Measurements from ENCODE around the gene GUF1. TPM values are rescaled to one million over a fixed set of nuclear protein-coding genes. Genes with fewer than 3 reads are reported as not detected.

GUF1 gene
- total and polyA plus RNA-seq, 12 donors = 11.6 to 35.5 (median 19.8) TPM

- Histone ChIP-seq H3K27me3 (no peaks in the 10 kb centered on the region), H3K4me1 (replicated peaks in 1 of 2) (no peaks in the 10 kb centered on the region), H3K27ac (no peak overlapping the region), H3K36me3 (replicated peaks in 1 of 2) (no peaks in the 10 kb centered on the region), H3K4me3 (no peak overlapping the region), H3K9me3 (replicated peaks in 1 of 3) (no peaks in the 10 kb centered on the region)
- DNase-seq = no peak
- 80 to 93% (median 86%) methylated on average over 8 of the region's 8 CpGs for WGBS, 4 donors
- intact Hi-C loops (cut with DNase I) = loop anchor here in 1 of 2 donors (10.0 kb wide), 1 partner anchor 1498 kb away; no protein-coding TSS in a partner anchor
- TF ChIP-seq POLR2A (IDR thresholded peaks at IDR 0.05) (no peak), CTCF (IDR thresholded peaks at IDR 0.05) (no peak)
Observed at GRCh38 chr4:44632733-44633132, 45.5 kb upstream of the GUF1 start.

DNA sequence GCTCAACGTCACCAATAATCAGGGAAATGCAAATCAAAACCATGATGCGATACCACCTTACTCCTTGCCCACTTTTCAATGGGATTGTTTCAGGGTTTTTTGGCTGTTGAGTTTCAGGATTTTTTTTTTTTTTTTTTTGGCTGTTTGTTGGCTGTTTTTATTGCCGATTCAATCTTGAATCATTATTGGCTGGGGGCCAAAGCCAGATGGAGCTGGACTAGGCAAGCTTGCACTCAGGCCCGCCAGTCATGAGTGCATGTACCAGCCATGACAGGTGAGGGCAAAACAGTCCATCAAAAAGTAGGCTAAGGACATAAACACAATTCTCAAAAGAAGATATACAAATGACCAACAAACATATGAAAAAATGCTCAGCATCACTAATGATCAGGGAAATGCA, 40.1 kb upstream of the GUF1 start:
- WGBS, 4 donors = 85 to 92% (median 87%) methylated on average over 4 of the region's 4 CpGs
- H3K9me3 ChIP-seq (replicated peaks in 1 of 3) = no peaks in the 10 kb centered on the region
- H3K27me3 ChIP-seq = no peaks in the 10 kb centered on the region
- no peaks in the 10 kb centered on the region for H3K4me1 ChIP-seq (replicated peaks in 1 of 2)
- TF ChIP-seq POLR2A (IDR thresholded peaks at IDR 0.05) (no peak), CTCF (IDR thresholded peaks at IDR 0.05) (no peak)
- H3K27ac ChIP-seq = no peak overlapping the region
- H3K4me3 ChIP-seq = no peak overlapping the region
- H3K36me3 ChIP-seq (replicated peaks in 1 of 2) = no peaks in the 10 kb centered on the region
- DNase-seq = no peak
- intact Hi-C loops (cut with DNase I) = loop anchor here in 1 of 2 donors (10.0 kb wide), 1 partner anchor 1503 kb away; no protein-coding TSS in a partner anchor

- WGBS, 4 donors = 64 to 76% (median 70%) methylated on average over 1 of the region's 1 CpG
Observed at GRCh38 chr4:44646151-44646550, 32.1 kb upstream of the GUF1 start.

GRCh38 chr4:44651425-44651824, 26.8 kb upstream of the GUF1 start, which contains the start of gene YIPF7:
TSS of gene YIPF7 (minus strand) at chr4:44651625. CDS start at chr4:44650100, 1,525 bp downstream.
- no peaks in the 10 kb centered on the region for H3K4me1 ChIP-seq (replicated peaks in 1 of 2)
- intact Hi-C loops (cut with DNase I) = no loop called here
- no peak within 1 kb of the TSS for H3K27ac ChIP-seq
- H3K27me3 ChIP-seq = no peaks in the 10 kb centered on the region
- DNase-seq = no peak
- no peak within 1 kb of the TSS for H3K4me3 ChIP-seq
- WGBS, 4 donors = 68 to 81% (median 73%) methylated on average over 1 of the region's 1 CpG
- H3K9me3 ChIP-seq (replicated peaks in 1 of 3) = no peaks in the 10 kb centered on the region
- H3K36me3 ChIP-seq (replicated peaks in 1 of 2) = no peaks in the 10 kb centered on the region
- TF ChIP-seq POLR2A (IDR thresholded peaks at IDR 0.05) = no peak
- TF ChIP-seq CTCF (IDR thresholded peaks at IDR 0.05) = no peak

More at GRCh38 chr4:44646151-44646550, 32.1 kb upstream of the GUF1 start:
- Histone ChIP-seq H3K27me3 (no peaks in the 10 kb centered on the region), H3K4me1 (replicated peaks in 1 of 2) (no peaks in the 10 kb centered on the region), H3K27ac (no peak overlapping the region), H3K4me3 (no peak overlapping the region), H3K9me3 (replicated peaks in 1 of 3) (no peaks in the 10 kb centered on the region), H3K36me3 (replicated peaks in 1 of 2) (no peaks in the 10 kb centered on the region)
- no peak for DNase-seq
- no peak for TF ChIP-seq POLR2A (IDR thresholded peaks at IDR 0.05)
- no peak for TF ChIP-seq CTCF (IDR thresholded peaks at IDR 0.05)
- intact Hi-C loops (cut with DNase I) = no loop called here

All from adrenal gland (tissue), 12 donors.